ENCODE results near the gene SMIM8.

The SMIM8 gene

DNA sequence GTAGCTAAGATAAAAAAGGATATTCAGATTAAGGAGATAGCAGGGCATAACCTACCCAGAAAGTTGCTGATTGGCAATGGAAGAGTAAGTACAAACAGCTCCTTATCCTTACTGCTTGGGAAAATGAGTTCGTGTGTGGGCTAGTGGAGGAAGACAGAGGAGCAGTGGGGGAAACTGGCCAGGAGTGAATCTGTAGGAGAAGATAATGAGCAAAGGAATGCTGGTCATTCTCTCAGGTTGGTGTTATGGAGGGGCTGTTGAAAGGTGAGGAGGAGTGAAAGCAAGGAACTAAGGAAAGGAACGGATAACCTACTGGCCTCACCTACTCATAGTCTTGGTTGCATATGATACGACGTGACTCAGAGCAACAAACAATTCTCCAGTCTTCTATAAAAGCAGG lies 14.0 kb downstream of the SMIM8 start:
- Histone ChIP-seq H4K20me1 (ENCODE audit: insufficient read depth) (no peaks in the 10 kb centered on the region), H3K27me3 (ENCODE audit: insufficient read depth, low read depth) (no peaks in the 10 kb centered on the region), H3K79me2 (ENCODE audit: insufficient read depth, low read depth) (no peaks in the 10 kb centered on the region), H3K4me1 (ENCODE audit: low read depth, poor library complexity, severe bottlenecking) (no peaks in the 10 kb centered on the region), H3K9ac (no peak overlapping the region), H3K4me3 (IDR thresholded peaks at IDR 0.05; ENCODE audit: insufficient read depth, low read depth, low read length) (no peak overlapping the region), H3K4me2 (no peak overlapping the region), H3K36me3 (ENCODE audit: insufficient read depth) (no peaks in the 10 kb centered on the region), H2AFZ (ENCODE audit: low read depth) (no peak overlapping the region), H3K27ac (no peak overlapping the region)
- TF ChIP-seq, protein P1, sequence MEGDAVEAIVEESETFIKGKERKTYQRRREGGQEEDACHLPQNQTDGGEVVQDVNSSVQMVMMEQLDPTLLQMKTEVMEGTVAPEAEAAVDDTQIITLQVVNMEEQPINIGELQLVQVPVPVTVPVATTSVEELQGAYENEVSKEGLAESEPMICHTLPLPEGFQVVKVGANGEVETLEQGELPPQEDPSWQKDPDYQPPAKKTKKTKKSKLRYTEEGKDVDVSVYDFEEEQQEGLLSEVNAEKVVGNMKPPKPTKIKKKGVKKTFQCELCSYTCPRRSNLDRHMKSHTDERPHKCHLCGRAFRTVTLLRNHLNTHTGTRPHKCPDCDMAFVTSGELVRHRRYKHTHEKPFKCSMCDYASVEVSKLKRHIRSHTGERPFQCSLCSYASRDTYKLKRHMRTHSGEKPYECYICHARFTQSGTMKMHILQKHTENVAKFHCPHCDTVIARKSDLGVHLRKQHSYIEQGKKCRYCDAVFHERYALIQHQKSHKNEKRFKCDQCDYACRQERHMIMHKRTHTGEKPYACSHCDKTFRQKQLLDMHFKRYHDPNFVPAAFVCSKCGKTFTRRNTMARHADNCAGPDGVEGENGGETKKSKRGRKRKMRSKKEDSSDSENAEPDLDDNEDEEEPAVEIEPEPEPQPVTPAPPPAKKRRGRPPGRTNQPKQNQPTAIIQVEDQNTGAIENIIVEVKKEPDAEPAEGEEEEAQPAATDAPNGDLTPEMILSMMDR (conservative IDR thresholded peaks at IDR 0.05; ENCODE audit: low read depth, low read length) = no peak

DNA sequence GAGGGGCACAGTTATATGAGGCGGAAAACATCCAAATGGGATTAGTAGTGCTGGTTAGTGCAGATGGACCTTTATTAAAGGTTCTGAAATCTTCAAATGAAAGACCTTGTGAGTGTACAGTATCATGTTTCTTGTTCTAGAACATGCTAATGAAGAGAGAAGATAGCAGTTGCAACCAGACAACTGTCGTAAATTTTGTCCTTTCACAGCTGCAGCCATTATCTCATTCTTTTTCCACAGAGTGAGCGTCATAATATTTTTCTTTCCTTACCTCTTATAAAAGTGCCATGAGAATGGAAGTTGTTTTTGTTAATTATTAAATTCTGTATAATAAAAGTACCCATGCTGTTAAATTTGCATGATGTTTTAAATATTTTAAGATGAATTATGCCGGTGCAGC lies 17.8 kb downstream of the SMIM8 start:
- Histone ChIP-seq H4K20me1 (ENCODE audit: insufficient read depth) (no peaks in the 10 kb centered on the region), H3K27me3 (ENCODE audit: insufficient read depth, low read depth) (no peaks in the 10 kb centered on the region), H3K79me2 (ENCODE audit: insufficient read depth, low read depth) (no peaks in the 10 kb centered on the region), H3K4me2 (no peak overlapping the region), H3K27ac (no peak overlapping the region), H3K4me1 (ENCODE audit: low read depth, poor library complexity, severe bottlenecking) (no peaks in the 10 kb centered on the region), H2AFZ (ENCODE audit: low read depth) (no peak overlapping the region), H3K36me3 (ENCODE audit: insufficient read depth) (no peaks in the 10 kb centered on the region), H3K4me3 (IDR thresholded peaks at IDR 0.05; ENCODE audit: insufficient read depth, low read depth, low read length) (no peak overlapping the region), H3K9ac (no peak overlapping the region)
- TF ChIP-seq, protein P1 (conservative IDR thresholded peaks at IDR 0.05; ENCODE audit: low read depth, low read length) = no peak

DNA sequence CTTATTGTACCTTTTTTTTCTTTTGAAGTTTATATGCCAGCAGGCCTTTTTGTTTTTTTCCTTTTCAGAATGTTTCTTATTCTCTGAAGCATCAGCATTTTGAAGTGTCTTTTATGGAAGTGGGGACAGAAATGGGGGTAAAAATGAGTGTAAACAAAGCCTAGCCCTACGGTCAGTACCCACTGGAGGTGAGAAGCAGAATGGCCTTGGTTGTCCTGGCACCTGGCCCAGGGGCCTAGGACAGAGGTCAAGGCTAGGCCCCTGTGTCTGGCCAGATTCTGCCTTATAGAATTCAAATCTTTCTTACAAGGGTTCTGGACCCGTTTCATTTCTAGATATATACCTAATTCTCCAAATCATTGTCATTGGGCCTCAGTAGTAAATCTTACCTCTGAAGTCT lies 18.8 kb downstream of the SMIM8 start:
- Histone ChIP-seq H3K4me2 (no peak overlapping the region), H3K27ac (no peak overlapping the region), H3K4me3 (IDR thresholded peaks at IDR 0.05; ENCODE audit: insufficient read depth, low read depth, low read length) (no peak overlapping the region), H3K79me2 (ENCODE audit: insufficient read depth, low read depth) (no peaks in the 10 kb centered on the region), H3K36me3 (ENCODE audit: insufficient read depth) (no peaks in the 10 kb centered on the region), H3K9ac (no peak overlapping the region), H3K27me3 (ENCODE audit: insufficient read depth, low read depth) (no peaks in the 10 kb centered on the region), H3K4me1 (ENCODE audit: low read depth, poor library complexity, severe bottlenecking) (no peaks in the 10 kb centered on the region), H4K20me1 (ENCODE audit: insufficient read depth) (no peaks in the 10 kb centered on the region), H2AFZ (ENCODE audit: low read depth) (no peak overlapping the region)
- TF ChIP-seq, protein P1 (conservative IDR thresholded peaks at IDR 0.05; ENCODE audit: low read depth, low read length) = no peak

DNA sequence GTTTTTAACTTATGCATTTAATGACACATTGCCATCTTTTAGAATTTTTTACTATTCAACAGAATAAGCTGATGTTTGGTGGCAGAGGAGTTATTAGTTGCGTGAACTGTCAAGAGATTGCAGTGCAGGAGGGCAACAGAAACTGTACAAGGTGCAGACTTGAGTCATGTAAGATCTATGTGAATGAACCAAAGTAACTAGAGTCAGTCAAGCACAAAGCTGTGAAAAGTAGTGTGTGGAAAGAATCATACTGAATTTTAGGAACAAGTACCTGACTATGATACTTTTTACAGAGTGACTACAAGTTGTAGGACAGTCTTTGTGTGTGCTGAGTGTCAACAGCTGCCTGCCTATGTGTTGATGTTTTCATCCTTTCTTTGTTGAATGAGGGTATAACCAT lies 19.5 kb downstream of the SMIM8 start:
- no peak overlapping the region for H2AFZ ChIP-seq (ENCODE audit: low read depth)
- TF ChIP-seq, protein P1 (conservative IDR thresholded peaks at IDR 0.05; ENCODE audit: low read depth, low read length) = no peak
- H3K36me3 ChIP-seq (ENCODE audit: insufficient read depth) = no peaks in the 10 kb centered on the region
- no peak overlapping the region for H3K4me3 ChIP-seq (IDR thresholded peaks at IDR 0.05; ENCODE audit: insufficient read depth, low read depth, low read length)
- H4K20me1 ChIP-seq (ENCODE audit: insufficient read depth) = no peaks in the 10 kb centered on the region
- H3K27me3 ChIP-seq (ENCODE audit: insufficient read depth, low read depth) = no peaks in the 10 kb centered on the region
- H3K27ac ChIP-seq = no peak overlapping the region
- H3K9ac ChIP-seq = no peak overlapping the region
- H3K4me2 ChIP-seq = no peak overlapping the region
- no peaks in the 10 kb centered on the region for H3K4me1 ChIP-seq (ENCODE audit: low read depth, poor library complexity, severe bottlenecking)
- H3K79me2 ChIP-seq (ENCODE audit: insufficient read depth, low read depth) = no peaks in the 10 kb centered on the region

DNA sequence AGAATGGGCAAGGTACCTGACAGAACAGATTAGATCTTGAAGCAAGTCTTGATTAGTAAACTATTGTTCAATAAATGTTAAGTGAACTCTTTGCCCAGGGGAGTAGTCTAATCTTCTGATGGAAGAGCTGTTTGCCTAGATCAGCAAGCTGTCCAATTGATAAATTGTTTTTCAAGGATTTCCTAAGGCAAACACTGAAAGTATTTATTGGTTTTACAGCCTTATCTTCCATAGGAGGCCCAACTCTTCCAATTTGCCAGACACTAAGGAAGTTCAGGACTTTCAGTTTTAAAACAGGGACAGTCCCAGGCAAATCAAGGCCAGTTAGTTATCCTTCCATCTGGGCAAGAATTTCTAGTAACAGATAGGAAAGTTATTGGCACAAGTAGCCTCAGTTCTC lies 20.4 kb downstream of the SMIM8 start:
- H4K20me1 ChIP-seq (ENCODE audit: insufficient read depth) = no peaks in the 10 kb centered on the region
- TF ChIP-seq, protein P1 (conservative IDR thresholded peaks at IDR 0.05; ENCODE audit: low read depth, low read length) = no peak
- H3K79me2 ChIP-seq (ENCODE audit: insufficient read depth, low read depth) = no peaks in the 10 kb centered on the region
- no peak overlapping the region for H3K9ac ChIP-seq
- no peak overlapping the region for H3K4me2 ChIP-seq
- H2AFZ ChIP-seq (ENCODE audit: low read depth) = no peak overlapping the region
- H3K27ac ChIP-seq = no peak overlapping the region
- H3K4me3 ChIP-seq (IDR thresholded peaks at IDR 0.05; ENCODE audit: insufficient read depth, low read depth, low read length) = no peak overlapping the region
- H3K27me3 ChIP-seq (ENCODE audit: insufficient read depth, low read depth) = no peaks in the 10 kb centered on the region
- no peaks in the 10 kb centered on the region for H3K36me3 ChIP-seq (ENCODE audit: insufficient read depth)
- H3K4me1 ChIP-seq (ENCODE audit: low read depth, poor library complexity, severe bottlenecking) = no peaks in the 10 kb centered on the region

All from KMS-11 (cell line).